Mesenchymal stem cell (in vitro differentiated cells and primary cell): ENCODE data around the gene TBC1D22A.

Experiments used
- DNase-seq: peaks from one replicate; pipeline ENCODE4 v3.0.0-alpha.2; 2013
- H2AFZ ChIP-seq: one replicate; pipeline ENCODE4 v1.6.1; 2013; ENCODE audit warnings: low read depth, mild to moderate bottlenecking, control low read depth, inconsistent platforms, low read length, moderate library complexity
- H2AK5ac ChIP-seq: 2 replicates; pipeline ENCODE4 v1.6.1; 2013; ENCODE audit warnings: low read length, moderate library complexity, mild to moderate bottlenecking, inconsistent platforms; ENCODE audit not compliant: severe bottlenecking
- H2BK120ac ChIP-seq: one replicate; pipeline ENCODE4 v1.6.1; 2013; ENCODE audit warnings: low read depth, mild to moderate bottlenecking, inconsistent platforms, low read length, moderate library complexity
- H2BK12ac ChIP-seq, 2 experiments: one replicate each; pipeline ENCODE4 v1.6.1; 2013; ENCODE audit warnings: inconsistent platforms in 2 of 2, low read length in 2 of 2, mild to moderate bottlenecking in 2 of 2, moderate library complexity in 2 of 2, control low read depth in 1 of 2
- H2BK15ac ChIP-seq: one replicate; pipeline ENCODE4 v1.6.1; 2013; ENCODE audit warnings: mild to moderate bottlenecking, low read depth, inconsistent platforms; ENCODE audit not compliant: poor library complexity, severe bottlenecking
- H2BK5ac ChIP-seq: 2 replicates; pipeline ENCODE4 v1.6.1; 2013; ENCODE audit warnings: low read depth, mild to moderate bottlenecking, low read length, control low read depth, inconsistent platforms; ENCODE audit not compliant: poor library complexity, severe bottlenecking
- H3K14ac ChIP-seq, 2 experiments: one replicate each; pipeline ENCODE4 v1.6.1; 2013; ENCODE audit warnings: inconsistent platforms in 2 of 2, low read length in 2 of 2, control low read depth in 1 of 2, mild to moderate bottlenecking in 1 of 2, moderate library complexity in 1 of 2
- H3K18ac ChIP-seq, 2 experiments: one replicate each; pipeline ENCODE4 v1.6.1; 2013; ENCODE audit warnings: inconsistent platforms in 2 of 2, low read length in 2 of 2, control low read depth in 1 of 2, low read depth in 1 of 2, mild to moderate bottlenecking in 1 of 2
- H3K23ac ChIP-seq, 2 experiments: one replicate each; pipeline ENCODE4 v1.6.1; 2013; ENCODE audit warnings: inconsistent platforms in 2 of 2, low read length in 2 of 2, mild to moderate bottlenecking in 2 of 2, moderate library complexity in 2 of 2, control low read depth in 1 of 2
- H3K27ac ChIP-seq: 2 replicates; pipeline ENCODE4 v1.5.1; 2013; ENCODE audit warnings: mild to moderate bottlenecking, moderate library complexity, low read length, control low read depth, inconsistent platforms; ENCODE audit not compliant: poor library complexity, severe bottlenecking
- H3K27me3 ChIP-seq, 2 experiments: 2 replicates each; pipeline versions ENCODE4 v1.6.1 to v1.7.0; 2013; ENCODE audit warnings: low read length in 2 of 2, mild to moderate bottlenecking in 2 of 2, moderate library complexity in 2 of 2, control low read depth in 1 of 2, inconsistent platforms in 1 of 2; ENCODE audit not compliant: control insufficient read depth in 1 of 2, insufficient read depth in 1 of 2
- H3K36me3 ChIP-seq, 2 experiments: 2 replicates each; pipeline versions ENCODE4 v1.6.1 to v1.7.0; 2013; ENCODE audit warnings: low read length in 2 of 2, control low read depth in 1 of 2, inconsistent platforms in 1 of 2, low read depth in 1 of 2, mild to moderate bottlenecking in 1 of 2; ENCODE audit not compliant: insufficient read depth in 2 of 2, control insufficient read depth in 1 of 2
- H3K4ac ChIP-seq, 2 experiments: one replicate each; pipeline ENCODE4 v1.6.1; 2013; ENCODE audit warnings: inconsistent platforms in 2 of 2, low read length in 2 of 2, mild to moderate bottlenecking in 2 of 2, moderate library complexity in 2 of 2, control low read depth in 1 of 2, low read depth in 1 of 2
- H3K4me1 ChIP-seq: 2 replicates; pipeline ENCODE4 v1.6.1; 2013; ENCODE audit warnings: low read depth, low read length, control low read depth; ENCODE audit not compliant: control insufficient read depth, insufficient read depth
- H3K4me2 ChIP-seq: 2 replicates; pipeline ENCODE4 v1.6.1; 2013; ENCODE audit warnings: low read length, mild to moderate bottlenecking, inconsistent platforms; ENCODE audit not compliant: poor library complexity, severe bottlenecking
- H3K4me3 ChIP-seq, 2 experiments: 2 replicates each; pipeline versions ENCODE4 v1.5.1 to v1.7.0; 2013; ENCODE audit warnings: low read length in 2 of 2, mild to moderate bottlenecking in 2 of 2, control low read depth in 1 of 2, low read depth in 1 of 2; ENCODE audit not compliant: insufficient read depth in 1 of 2
- H3K79me1 ChIP-seq: replicated peaks from 2 replicates; pipeline ENCODE4 v1.6.1; 2013; ENCODE audit warnings: mild to moderate bottlenecking, control low read depth, low read length, inconsistent platforms; ENCODE audit not compliant: poor library complexity, severe bottlenecking
- H3K9ac ChIP-seq: 2 replicates; pipeline ENCODE4 v1.7.0; 2013; ENCODE audit warnings: mild to moderate bottlenecking, low read length, moderate library complexity
- H3K9me3 ChIP-seq: 2 replicates; pipeline ENCODE4 v1.7.0; 2013; ENCODE audit warnings: mild to moderate bottlenecking, low read length; ENCODE audit not compliant: control insufficient read depth
- H4K8ac ChIP-seq: one replicate; pipeline ENCODE4 v1.6.1; 2013; ENCODE audit warnings: inconsistent platforms, mild to moderate bottlenecking, low read length, moderate library complexity
- H4K91ac ChIP-seq: one replicate; pipeline ENCODE4 v1.6.1; 2013; ENCODE audit warnings: mild to moderate bottlenecking, low read length, inconsistent platforms
- WGBS: methylation state at CpG from one replicate; pipeline ENCODE4 v1.1.7; 2013; ENCODE audit warnings: mixed read lengths; 5-methylcytosine and 5-hydroxymethylcytosine counted together

Gene TBC1D22A

GRCh38 chr22:46737976-46738646, 24.3 kb upstream of the TBC1D22A start, which contains the start of gene CERK:
Gene CERK, minus strand, starts transcription at chr22:46738252. Its CDS starts 104 bp downstream, at chr22:46738148.
- H2BK120ac ChIP-seq: peak within 1 kb of the TSS; percentile 96
- H2BK15ac ChIP-seq: peak within 1 kb of the TSS; percentile 74
- peak; percentile 81 for DNase-seq
- H3K79me1 ChIP-seq: peaks cover 2% of the 10 kb centered on the region
- H3K23ac ChIP-seq: peak within 1 kb of the TSS in 1 of 2 experiments; percentile 78
- H3K4ac ChIP-seq: peak within 1 kb of the TSS; percentile 84 to 86
- peak within 1 kb of the TSS; percentile 82 to 92 for H3K18ac ChIP-seq
- H3K4me2 ChIP-seq: peak within 1 kb of the TSS; percentile 92
- H3K4me1 ChIP-seq: peaks cover 34% of the 10 kb centered on the region
- peak within 1 kb of the TSS; percentile 79 for H4K91ac ChIP-seq
- peak within 1 kb of the TSS; percentile 33 to 88 for H2BK12ac ChIP-seq
- WGBS: under 1% methylated on average over 39 of the region's 99 CpGs
- no peaks in the 10 kb centered on the region for H3K27me3 ChIP-seq
- peak within 1 kb of the TSS in 1 of 2 experiments; percentile 89 for H3K14ac ChIP-seq
- H3K9ac ChIP-seq: peak within 1 kb of the TSS; percentile 82
- H3K27ac ChIP-seq: no peak within 1 kb of the TSS
- no peaks in the 10 kb centered on the region for H3K9me3 ChIP-seq
- no peaks in the 10 kb centered on the region for H3K36me3 ChIP-seq
- no peak within 1 kb of the TSS for H2AK5ac ChIP-seq
- H2AFZ ChIP-seq: peak within 1 kb of the TSS; percentile 79
- H2BK5ac ChIP-seq: peak within 1 kb of the TSS; percentile 40
- H4K8ac ChIP-seq: peak within 1 kb of the TSS; percentile 85
- peak within 1 kb of the TSS; percentile 82 to 89 for H3K4me3 ChIP-seq

GRCh38 chr22:46738647-46739093, 23.8 kb upstream of the TBC1D22A start:
- peak overlapping the region; percentile 84 to 86 for H3K4ac ChIP-seq
- peak overlapping the region; percentile 85 for H4K8ac ChIP-seq
- no peak overlapping the region for H3K27ac ChIP-seq
- H2BK5ac ChIP-seq: peak overlapping the region; percentile 40
- H2AFZ ChIP-seq: peak overlapping the region; percentile 79
- H2BK12ac ChIP-seq: peak overlapping the region; percentile 33 to 88
- no peak overlapping the region for H2AK5ac ChIP-seq
- no peaks in the 10 kb centered on the region for H3K9me3 ChIP-seq
- H3K4me2 ChIP-seq: peak overlapping the region; percentile 92
- H3K23ac ChIP-seq: peak overlapping the region in 1 of 2 experiments; percentile 16
- H2BK120ac ChIP-seq: peak overlapping the region; percentile 94
- H4K91ac ChIP-seq: peak overlapping the region; percentile 79
- peak overlapping the region; percentile 80 for H3K9ac ChIP-seq
- no peaks in the 10 kb centered on the region for H3K36me3 ChIP-seq
- WGBS: 16% methylated on average over 19 of the region's 20 CpGs
- peak overlapping the region; percentile 59 to 71 for H3K18ac ChIP-seq
- DNase-seq: peak; percentile 53
- peaks cover 34% of the 10 kb centered on the region for H3K4me1 ChIP-seq
- no peaks in the 10 kb centered on the region for H3K27me3 ChIP-seq
- H3K4me3 ChIP-seq: peak overlapping the region; percentile 82 to 89
- H3K79me1 ChIP-seq: peaks cover 2% of the 10 kb centered on the region
- H3K14ac ChIP-seq: peak overlapping the region in 1 of 2 experiments; percentile 89
- H2BK15ac ChIP-seq: peak overlapping the region; percentile 74

- Histone ChIP-seq H3K23ac (peak overlapping the region in 1 of 2 experiments; percentile 16), H3K4me2 (peak overlapping the region; percentile 92), H2BK5ac (no peak overlapping the region)
Measured at GRCh38 chr22:46739094-46739870, 23.2 kb upstream of the TBC1D22A start.

More at GRCh38 chr22:46739094-46739870, 23.2 kb upstream of the TBC1D22A start:
- peak overlapping the region; percentile 80 for H3K9ac ChIP-seq
- H3K27ac ChIP-seq: no peak overlapping the region
- peak; percentile 39 for DNase-seq
- H3K4me3 ChIP-seq: peak overlapping the region; percentile 82 to 89
- H3K9me3 ChIP-seq: no peaks in the 10 kb centered on the region
- H3K27me3 ChIP-seq: no peaks in the 10 kb centered on the region
- 80% methylated on average over 20 of the region's 20 CpGs for WGBS
- peak overlapping the region; percentile 84 for H4K8ac ChIP-seq
- peaks cover 2% of the 10 kb centered on the region for H3K79me1 ChIP-seq
- peak overlapping the region; percentile 59 to 71 for H3K18ac ChIP-seq
- H2AFZ ChIP-seq: no peak overlapping the region
- H3K14ac ChIP-seq: peak overlapping the region in 1 of 2 experiments; percentile 15
- no peak overlapping the region for H2BK120ac ChIP-seq
- no peaks in the 10 kb centered on the region for H3K36me3 ChIP-seq
- H2BK12ac ChIP-seq: peak overlapping the region in 1 of 2 experiments; percentile 26
- H3K4ac ChIP-seq: peak overlapping the region in 1 of 2 experiments; percentile 86
- H2AK5ac ChIP-seq: no peak overlapping the region
- H4K91ac ChIP-seq: peak overlapping the region; percentile 79
- H3K4me1 ChIP-seq: peaks cover 32% of the 10 kb centered on the region
- H2BK15ac ChIP-seq: no peak overlapping the region
